ENCODE results near the gene ARMC5. TPM values are rescaled to one million over a fixed set of nuclear protein-coding genes. Genes with fewer than 3 reads are reported as not detected.
A peak's percentile ranks its signal among the peaks of the same experiment; 100 is the strongest.

The ARMC5 gene
- polyA plus RNA-seq, 6 donors from 2014 or later: 4.2 to 8.2 (median 6.1) TPM

- peak overlapping the region in 2 of 6 donors; percentile 99 for H3K27ac Mint-ChIP-seq
- H3K9me3 Mint-ChIP-seq: no peaks in the 10 kb centered on the region
- H3K4me3 Mint-ChIP-seq: peak overlapping the region in 6 of 8 donors; percentile 83 to 97 (median 95)
- no peaks in the 10 kb centered on the region for H3K27me3 Mint-ChIP-seq
- peaks cover 5 to 26% of the 10 kb centered on the region in 2 donors for H3K36me3 Mint-ChIP-seq
- ATAC-seq (ENCODE audit: low read depth in 2 of 2) (no peak), DNase-seq (peak; percentile 26)
- H3K4me1 Mint-ChIP-seq: peaks cover 14 to 38% (median 33%) of the 10 kb centered on the region in 3 donors
These were observed 1.3 kb downstream of the ARMC5 start for GRCh38 chr16:31460582-31461002.

- Mint-ChIP-seq H3K27ac (peak overlapping the region in 2 of 6 donors; percentile 38 to 81), H3K4me3 (peak overlapping the region in 2 of 8 donors; percentile 7 to 97)
- no peak for ATAC-seq (ENCODE audit: low read depth in 2 of 2)
These were observed 2.1 kb downstream of the ARMC5 start for GRCh38 chr16:31461201-31461920.

DNA sequence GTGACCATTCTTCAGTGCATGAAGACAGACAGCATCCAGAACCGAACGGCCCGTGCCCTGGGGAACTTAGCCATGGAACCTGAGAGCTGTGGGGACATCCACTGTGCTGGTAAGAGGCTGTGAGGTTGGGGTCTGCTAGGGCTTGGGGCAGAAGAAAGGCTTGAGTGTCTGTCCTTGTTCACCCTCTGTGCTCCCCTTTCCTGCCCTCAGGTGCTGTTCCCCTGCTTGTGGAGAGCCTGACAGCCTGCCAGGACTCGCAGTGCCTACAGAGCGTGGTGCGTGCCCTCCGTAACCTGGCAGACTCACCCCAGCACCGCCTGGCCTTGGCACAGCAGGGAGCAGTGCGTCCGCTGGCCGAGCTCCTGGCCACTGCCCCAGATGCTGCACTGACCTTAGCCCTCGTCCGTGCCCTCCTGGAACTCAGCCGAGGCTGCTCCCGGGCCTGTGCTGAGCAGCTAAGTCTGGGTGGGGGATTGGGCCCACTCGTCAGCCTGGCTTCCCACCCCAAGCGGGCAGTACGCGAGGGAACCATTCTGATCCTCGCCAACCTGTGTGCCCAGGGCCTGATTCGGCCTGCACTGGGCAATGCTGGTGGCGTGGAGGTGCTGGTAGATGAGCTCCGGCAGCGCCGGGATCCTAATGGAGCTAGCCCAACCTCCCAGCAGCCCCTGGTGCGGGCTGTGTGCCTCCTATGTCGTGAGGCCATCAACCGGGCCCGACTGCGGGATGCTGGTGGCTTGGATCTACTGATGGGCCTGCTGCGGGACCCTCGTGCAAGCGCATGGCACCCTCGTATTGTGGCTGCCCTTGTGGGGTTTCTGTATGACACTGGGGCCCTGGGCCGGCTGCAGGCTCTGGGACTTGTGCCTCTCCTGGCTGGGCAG is 2.9 kb downstream of the ARMC5 start:
- H3K4me3 Mint-ChIP-seq: no peak overlapping the region
- H3K36me3 Mint-ChIP-seq: peaks cover 5 to 33% of the 10 kb centered on the region in 2 donors
- DNase-seq (no peak), ATAC-seq (ENCODE audit: low read depth in 2 of 2) (no peak)
- H3K9me3 Mint-ChIP-seq: no peaks in the 10 kb centered on the region
- H3K4me1 Mint-ChIP-seq: peaks cover 22 to 32% (median 29%) of the 10 kb centered on the region in 3 donors
- H3K27me3 Mint-ChIP-seq: no peaks in the 10 kb centered on the region
- H3K27ac Mint-ChIP-seq: no peak overlapping the region

More at GRCh38 chr16:31461201-31461920, 2.1 kb downstream of the ARMC5 start:
- H3K4me1 Mint-ChIP-seq: peaks cover 16 to 31% (median 25%) of the 10 kb centered on the region in 3 donors
- H3K27me3 Mint-ChIP-seq: no peaks in the 10 kb centered on the region
- no peak for DNase-seq
- peaks cover 5 to 33% of the 10 kb centered on the region in 2 donors for H3K36me3 Mint-ChIP-seq
- no peaks in the 10 kb centered on the region for H3K9me3 Mint-ChIP-seq

DNA sequence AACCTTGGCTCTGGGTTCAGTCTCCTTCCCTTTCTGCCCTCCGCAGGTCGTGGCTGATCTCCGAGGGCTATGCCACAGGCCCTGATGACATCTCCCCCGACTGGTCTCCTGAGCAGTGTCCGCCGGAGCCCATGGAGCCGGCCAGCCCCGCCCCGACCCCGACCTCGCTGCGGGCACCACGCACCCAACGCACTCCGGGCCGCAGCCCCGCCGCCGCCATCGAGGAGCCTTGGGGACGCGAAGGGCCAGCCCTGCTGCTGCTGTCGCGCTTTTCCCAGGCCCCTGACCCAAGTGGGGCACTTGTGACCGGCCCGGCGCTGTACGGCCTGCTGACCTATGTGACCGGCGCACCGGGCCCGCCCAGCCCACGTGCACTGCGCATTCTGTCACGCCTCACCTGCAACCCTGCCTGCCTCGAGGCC is 5.1 kb downstream of the ARMC5 start:
- Mint-ChIP-seq H3K27ac (peak overlapping the region in 1 of 6 donors; percentile 81), H3K9me3 (no peaks in the 10 kb centered on the region), H3K4me1 (peaks cover 26 to 30% (median 29%) of the 10 kb centered on the region in 3 donors), H3K27me3 (no peaks in the 10 kb centered on the region), H3K36me3 (peaks cover 5 to 33% of the 10 kb centered on the region in 2 donors), H3K4me3 (no peak overlapping the region)
- DNase-seq (no peak), ATAC-seq (ENCODE audit: low read depth in 2 of 2) (no peak)

- Mint-ChIP-seq H3K36me3 (peaks cover 5 to 33% of the 10 kb centered on the region in 2 donors), H3K4me3 (no peak overlapping the region), H3K27me3 (no peaks in the 10 kb centered on the region), H3K27ac (peak overlapping the region in 2 of 6 donors; percentile 3 to 31), H3K4me1 (peaks cover 25 to 30% (median 27%) of the 10 kb centered on the region in 3 donors), H3K9me3 (no peaks in the 10 kb centered on the region)
- DNase-seq: no peak
- no peak for ATAC-seq (ENCODE audit: low read depth in 2 of 2)
These were observed 5.5 kb downstream of the ARMC5 start for GRCh38 chr16:31464781-31465260.

DNA sequence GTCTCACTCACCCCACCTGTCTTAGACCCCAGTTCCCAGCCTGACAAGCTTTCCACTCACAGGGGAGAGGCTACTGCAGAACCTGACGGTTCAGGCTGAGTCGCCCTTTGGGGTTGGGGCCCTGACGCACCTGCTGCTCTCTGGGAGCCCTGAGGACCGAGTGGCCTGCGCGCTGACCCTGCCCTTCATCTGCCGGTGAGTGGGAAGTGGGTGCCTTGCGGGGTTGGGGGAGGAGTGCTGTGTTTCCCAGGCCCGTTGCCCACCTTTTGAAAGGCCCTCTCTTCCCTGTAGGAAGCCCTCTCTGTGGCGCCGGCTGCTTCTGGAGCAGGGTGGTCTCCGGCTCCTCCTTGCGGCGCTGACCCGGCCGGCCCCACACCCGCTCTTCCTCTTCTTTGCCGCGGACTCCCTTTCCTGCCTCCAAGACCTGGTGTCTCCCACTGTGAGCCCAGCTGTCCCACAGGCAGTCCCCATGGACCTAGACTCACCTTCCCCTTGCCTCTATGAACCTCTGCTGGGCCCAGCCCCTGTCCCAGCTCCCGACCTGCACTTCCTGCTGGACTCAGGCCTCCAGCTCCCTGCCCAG is 6.6 kb downstream of the ARMC5 start:
- Mint-ChIP-seq H3K9me3 (no peaks in the 10 kb centered on the region), H3K27ac (peak overlapping the region in 2 of 6 donors; percentile 31 to 39), H3K4me1 (peaks cover 15 to 26% (median 20%) of the 10 kb centered on the region in 3 donors), H3K36me3 (peaks cover 5 to 33% of the 10 kb centered on the region in 2 donors), H3K27me3 (peaks cover 0 to under 1% (median 0%) of the 10 kb centered on the region in 3 donors), H3K4me3 (no peak overlapping the region)
- ATAC-seq (ENCODE audit: low read depth in 2 of 2) (no peak), DNase-seq (no peak)

- Mint-ChIP-seq H3K36me3 (peaks cover 5 to 33% of the 10 kb centered on the region in 2 donors), H3K4me3 (peak overlapping the region in 3 of 8 donors; percentile 62 to 80 (median 73))
- no peak for ATAC-seq (ENCODE audit: low read depth in 2 of 2)
These were observed 7.1 kb downstream of the ARMC5 start for GRCh38 chr16:31466381-31466841.

GRCh38 chr16:31467151-31467773 is 8.0 kb downstream of the ARMC5 start:
- peak overlapping the region in 4 of 8 donors; percentile 49 to 80 (median 68) for H3K4me3 Mint-ChIP-seq

More at GRCh38 chr16:31466381-31466841, 7.1 kb downstream of the ARMC5 start:
- DNase-seq: no peak
- Mint-ChIP-seq H3K4me1 (peaks cover 15 to 30% (median 18%) of the 10 kb centered on the region in 3 donors), H3K27ac (peak overlapping the region in 2 of 6 donors; percentile 39 to 84), H3K27me3 (peaks cover 0 to 6% (median 0%) of the 10 kb centered on the region in 3 donors), H3K9me3 (no peaks in the 10 kb centered on the region)

DNA sequence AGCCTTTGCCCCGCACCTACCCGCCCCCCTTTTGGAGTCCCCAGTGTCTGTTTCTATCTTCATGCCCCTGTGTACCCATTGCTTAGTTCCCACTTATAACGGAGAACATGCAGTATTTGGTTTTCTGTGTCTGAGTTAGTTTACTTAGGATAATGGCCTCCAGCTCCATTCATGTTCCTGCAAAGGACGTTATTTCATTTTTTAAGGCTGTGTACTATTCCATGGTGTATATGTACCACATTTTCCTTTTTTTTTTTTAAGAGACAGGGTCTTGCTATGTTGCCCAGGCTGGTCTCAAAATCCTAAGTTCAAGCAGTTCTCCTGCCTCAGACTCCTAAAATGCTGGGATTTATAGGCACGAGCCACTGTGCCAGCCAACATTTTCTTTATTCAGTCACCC is 8.6 kb downstream of the ARMC5 start:
- DNase-seq: no peak

More at GRCh38 chr16:31467151-31467773, 8.0 kb downstream of the ARMC5 start:
- ATAC-seq (ENCODE audit: low read depth in 2 of 2) (peak; percentile 63 to 93), DNase-seq (no peak)
- Mint-ChIP-seq H3K27me3 (peaks cover 0 to 11% (median 0%) of the 10 kb centered on the region in 3 donors), H3K9me3 (no peaks in the 10 kb centered on the region), H3K4me1 (peaks cover 16 to 35% (median 21%) of the 10 kb centered on the region in 3 donors), H3K36me3 (peaks cover 5 to 33% of the 10 kb centered on the region in 2 donors), H3K27ac (peak overlapping the region in 4 of 6 donors; percentile 13 to 88 (median 70))

DNA sequence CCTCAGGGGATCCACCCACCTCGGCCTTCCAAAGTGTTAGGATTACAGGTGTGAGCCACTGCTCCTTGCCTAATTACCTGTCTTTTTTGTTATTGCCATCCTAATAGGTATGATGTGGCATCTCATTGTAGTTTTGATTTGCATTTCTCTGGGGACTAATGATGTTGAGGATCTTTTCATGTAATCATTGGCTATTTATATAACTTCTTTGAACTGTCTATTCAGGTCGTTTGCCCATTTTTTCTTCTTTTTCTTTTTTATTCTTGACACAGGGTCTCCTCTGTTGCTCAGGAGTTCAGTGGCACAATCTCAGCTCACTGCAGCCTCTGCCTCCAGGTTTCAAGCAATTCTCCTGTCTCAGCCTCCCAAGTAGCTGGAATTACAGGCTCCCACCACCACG is 11.3 kb downstream of the ARMC5 start:
- no peak for DNase-seq
- H3K36me3 Mint-ChIP-seq: peaks cover 0 to 7% of the 10 kb centered on the region in 2 donors
- no peak for ATAC-seq (ENCODE audit: low read depth in 2 of 2)
- H3K4me3 Mint-ChIP-seq: peak overlapping the region in 3 of 8 donors; percentile 29 to 76 (median 37)
- H3K9me3 Mint-ChIP-seq: no peaks in the 10 kb centered on the region
- H3K27me3 Mint-ChIP-seq: peaks cover 0 to 21% (median 0%) of the 10 kb centered on the region in 3 donors
- no peak overlapping the region for H3K27ac Mint-ChIP-seq
- H3K4me1 Mint-ChIP-seq: peaks cover 22 to 43% (median 29%) of the 10 kb centered on the region in 3 donors

More for the DNA sequence above, 8.6 kb downstream of the ARMC5 start:
- Mint-ChIP-seq H3K9me3 (no peaks in the 10 kb centered on the region), H3K27ac (peak overlapping the region in 1 of 6 donors; percentile 84), H3K27me3 (peaks cover 0 to 16% (median 0%) of the 10 kb centered on the region in 3 donors), H3K36me3 (peaks cover 2 to 30% of the 10 kb centered on the region in 2 donors), H3K4me3 (peak overlapping the region in 3 of 8 donors; percentile 62 to 80 (median 73)), H3K4me1 (peaks cover 22 to 39% (median 27%) of the 10 kb centered on the region in 3 donors)
- ATAC-seq (ENCODE audit: low read depth in 2 of 2): no peak

- peak overlapping the region in 2 of 6 donors; percentile 3 to 52 for H3K27ac Mint-ChIP-seq
- H3K36me3 Mint-ChIP-seq: no peaks in the 10 kb centered on the region
- DNase-seq (no peak), ATAC-seq (ENCODE audit: low read depth in 2 of 2) (no peak)
- H3K4me1 Mint-ChIP-seq: peaks cover 27 to 38% (median 36%) of the 10 kb centered on the region in 3 donors
- H3K4me3 Mint-ChIP-seq: peak overlapping the region in 7 of 8 donors; percentile 36 to 76 (median 68)
- H3K9me3 Mint-ChIP-seq: no peaks in the 10 kb centered on the region
- peaks cover 0 to 21% (median 0%) of the 10 kb centered on the region in 3 donors for H3K27me3 Mint-ChIP-seq
These were observed 12.1 kb downstream of the ARMC5 start for GRCh38 chr16:31471241-31471874.

All from naive B cell (primary cell).